HL-60 (cell line): ENCODE data around the gene C16orf74.

Experiments
- CTCF ChIP-seq: IDR thresholded peaks from one replicate; pipeline ENCODE4 v1.5.1; 2011; ENCODE audit warnings: low read length, control low read depth, inconsistent platforms; ENCODE audit not compliant: insufficient read depth
- POLR2AphosphoS5 ChIP-seq: IDR thresholded peaks from 2 replicates; pipeline ENCODE4 v1.6.1; 2012; ENCODE audit warnings: low read depth

GRCh38 chr16:85710732-85711131, 40.2 kb downstream of the C16orf74 start:
- TF ChIP-seq CTCF (no peak), POLR2AphosphoS5 (no peak)
